ENCODE results near the gene WBP2.
"Not testable (repeated sequence)": the region's sequence is repeated elsewhere in the genome, so short reads cannot be mapped to it uniquely, and the experiment has no call there.

Gene WBP2

DNA sequence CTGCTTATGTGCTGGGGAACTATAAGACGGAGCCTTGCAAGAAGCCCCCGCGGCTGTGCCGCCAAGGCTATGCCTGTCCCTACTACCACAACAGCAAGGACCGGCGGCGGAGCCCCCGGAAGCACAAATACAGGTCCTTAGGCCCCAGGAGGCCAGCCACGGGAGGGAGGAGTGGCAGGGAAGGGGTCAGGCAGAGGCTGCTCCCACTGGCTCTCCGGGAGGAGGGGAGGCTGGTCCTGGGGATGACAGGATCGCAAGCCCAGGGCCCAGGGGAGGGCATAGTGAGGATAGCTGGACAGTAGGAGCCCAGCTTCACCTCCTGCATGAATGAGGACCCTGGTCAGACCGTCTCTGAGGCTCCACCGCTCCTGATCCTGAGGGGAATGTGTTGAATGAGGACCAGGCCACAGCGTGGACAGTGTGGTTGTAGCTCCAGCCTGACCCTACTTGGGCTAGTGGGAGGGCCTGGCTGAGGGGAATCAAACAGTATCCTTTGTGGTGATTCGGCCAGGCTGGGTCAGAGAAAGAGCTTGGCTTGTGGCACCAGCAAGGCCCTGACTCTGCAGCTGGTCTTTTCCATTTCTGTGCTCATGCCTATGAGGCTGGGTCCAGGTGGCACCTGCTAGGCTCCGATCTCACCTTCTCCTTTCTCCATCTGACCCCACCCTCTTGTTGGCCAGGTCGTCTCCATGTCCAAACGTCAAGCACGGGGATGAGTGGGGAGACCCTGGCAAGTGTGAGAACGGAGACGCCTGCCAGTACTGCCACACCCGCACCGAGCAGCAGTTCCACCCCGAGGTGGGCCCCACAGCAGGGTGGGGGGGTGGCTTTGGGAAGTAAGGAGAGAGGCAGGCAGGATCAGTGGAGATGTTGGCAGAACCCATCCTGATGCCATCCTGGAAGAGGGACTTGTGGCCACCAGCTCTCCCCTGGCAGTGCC lies 41.8 kb downstream of the WBP2 start:
- DNase-seq: no peak

GRCh38 chr17:75812096-75813013 lies 42.8 kb downstream of the WBP2 start:
- no peak for DNase-seq

GRCh38 chr17:75811174-75811573 lies 44.0 kb downstream of the WBP2 start:
- DNase-seq: no peak

DNA sequence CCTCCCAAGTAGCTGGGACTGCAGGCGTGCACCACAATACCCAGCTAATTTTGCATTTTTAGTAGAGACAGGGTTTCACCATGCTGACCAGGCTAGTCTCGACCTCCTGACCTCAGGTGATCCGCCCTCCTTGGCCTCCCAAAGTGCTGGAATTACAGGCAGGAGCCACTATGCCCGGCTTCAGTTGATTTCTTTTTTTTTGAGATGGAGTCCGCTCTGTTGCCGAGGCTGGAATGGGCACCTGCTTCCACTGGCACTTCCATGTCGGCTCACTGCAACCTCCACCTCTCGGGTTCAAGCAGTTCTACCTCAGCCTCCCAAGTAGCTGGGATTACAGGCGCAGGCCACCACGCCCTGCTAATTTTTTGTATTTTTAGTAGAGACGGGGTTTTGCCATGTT lies 44.4 kb downstream of the WBP2 start:
- DNase-seq: not testable (repeated sequence)

DNA sequence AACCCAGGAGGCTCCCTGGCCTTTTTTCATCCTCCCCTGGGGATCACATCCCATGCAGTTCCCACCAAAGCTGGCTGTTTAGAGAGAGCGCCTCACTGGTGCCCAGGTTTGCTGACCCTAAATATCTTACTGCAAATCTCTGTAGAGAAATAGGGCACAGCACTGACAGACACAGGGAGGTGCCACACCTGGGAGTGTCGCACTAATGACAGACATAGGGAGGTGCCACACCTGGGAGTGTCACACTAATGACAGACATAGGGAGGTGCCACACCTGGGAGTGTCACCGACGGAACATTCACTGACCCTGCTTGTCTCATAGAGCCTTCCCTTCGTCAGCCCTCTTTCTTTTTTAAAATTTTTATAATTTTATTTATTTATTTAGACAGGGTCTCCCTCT lies 44.9 kb downstream of the WBP2 start:
- no peak for DNase-seq

- no peak for DNase-seq
Measured at GRCh38 chr17:75809631-75810111, 45.5 kb downstream of the WBP2 start.

- DNase-seq: peak; percentile 36
Measured at GRCh38 chr17:75808905-75809621, 46.1 kb downstream of the WBP2 start.

- no peak for DNase-seq
Measured at GRCh38 chr17:75808549-75808904, 46.6 kb downstream of the WBP2 start.

DNA sequence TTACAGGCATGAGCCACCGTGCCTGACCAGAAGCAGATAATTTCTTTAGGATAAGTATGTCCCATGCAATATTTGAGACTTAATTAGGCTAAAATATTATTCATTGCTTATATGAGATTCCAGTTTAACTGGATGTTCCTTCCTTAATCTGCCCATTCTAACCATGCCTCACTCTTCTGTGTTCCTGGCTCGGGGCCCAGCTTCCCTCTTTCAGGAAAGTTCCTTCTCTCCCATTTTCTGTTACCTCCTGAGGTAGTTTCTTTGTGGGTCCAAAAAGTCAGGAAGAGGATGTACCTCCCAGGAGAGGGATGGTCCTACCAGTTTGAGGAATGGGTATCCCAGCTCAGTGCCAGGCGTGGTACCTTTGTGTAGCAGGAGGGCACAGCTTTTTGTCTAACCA lies 47.3 kb downstream of the WBP2 start:
- DNase-seq: no peak

- no peak for DNase-seq
Measured at GRCh38 chr17:75806822-75807500, 48.2 kb downstream of the WBP2 start.

GRCh38 chr17:75803883-75804282 lies 51.3 kb downstream of the WBP2 start:
- no peak for DNase-seq

DNA sequence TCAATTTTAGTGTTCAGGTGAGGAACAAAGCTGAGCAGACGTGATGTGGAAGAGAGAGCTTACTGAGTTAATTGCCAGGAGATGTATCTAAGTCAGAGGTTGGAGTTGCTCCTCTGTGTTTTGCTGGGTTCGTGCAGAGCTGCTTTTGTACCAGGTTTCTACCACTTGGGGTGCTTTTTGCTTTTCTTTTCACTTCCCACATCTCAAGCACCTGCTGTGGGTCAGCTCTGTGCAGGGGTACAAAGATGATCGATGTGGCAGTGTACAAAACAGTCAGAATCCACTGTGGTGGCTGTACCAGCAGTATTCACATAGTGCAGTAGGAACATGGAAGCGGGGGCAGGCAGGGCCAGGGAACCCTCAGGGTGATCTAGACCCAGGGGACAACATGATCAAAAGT lies 55.7 kb downstream of the WBP2 start:
- DNase-seq: no peak

- no peak for DNase-seq
Measured at GRCh38 chr17:75795820-75796607, 59.1 kb downstream of the WBP2 start.

Data from fibroblast of skin of abdomen (primary cell).